ENCODE measurements around the gene FOXD2.

FOXD2 gene

GRCh38 chr1:47437447-47438164 lies at the start of gene FOXD2:
Gene FOXD2 (plus strand): TSS chr1:47438044. CDS start chr1:47438136, 92 bp downstream.
- peak within 1 kb of the TSS; percentile 54 for H3K9ac ChIP-seq (ENCODE audit: low read length)
- peaks cover 33% of the 10 kb centered on the region for H3K4me1 ChIP-seq (ENCODE audit: control insufficient read depth, insufficient read depth, low read length)
- peaks cover 100% of the 10 kb centered on the region for H3K27me3 ChIP-seq (ENCODE audit: control insufficient read depth, insufficient read depth, low read length)
- no peak within 1 kb of the TSS for H3K27ac ChIP-seq (ENCODE audit: low read depth, low read length)
- H3K4me3 ChIP-seq (ENCODE audit: low read depth, low read length), result peak within 1 kb of the TSS; percentile 65
- H3K36me3 ChIP-seq (ENCODE audit: control insufficient read depth, insufficient read depth, low read length), result no peaks in the 10 kb centered on the region
- no peaks in the 10 kb centered on the region for H3K9me3 ChIP-seq (ENCODE audit: control insufficient read depth, insufficient read depth, low read depth, low read length)

GRCh38 chr1:47388891-47389238 lies 49.0 kb upstream of the FOXD2 start:
- peaks cover 23% of the 10 kb centered on the region; the same call in 1 of the 2 replicates for H3K27me3 ChIP-seq (ENCODE audit: control insufficient read depth, insufficient read depth, low read length)
- H3K4me1 ChIP-seq (ENCODE audit: control insufficient read depth, insufficient read depth, low read length), result no peaks in the 10 kb centered on the region
- H3K4me3 ChIP-seq (ENCODE audit: low read depth, low read length), result no peak overlapping the region
- H3K9me3 ChIP-seq (ENCODE audit: control insufficient read depth, insufficient read depth, low read depth, low read length), result no peaks in the 10 kb centered on the region
- H3K36me3 ChIP-seq (ENCODE audit: control insufficient read depth, insufficient read depth, low read length), result no peaks in the 10 kb centered on the region
- H3K9ac ChIP-seq (ENCODE audit: low read length), result no peak overlapping the region
- no peak overlapping the region for H3K27ac ChIP-seq (ENCODE audit: low read depth, low read length)

GRCh38 chr1:47389731-47390130 lies 48.1 kb upstream of the FOXD2 start:
- Histone ChIP-seq H3K4me1 (ENCODE audit: control insufficient read depth, insufficient read depth, low read length) (no peaks in the 10 kb centered on the region), H3K9ac (ENCODE audit: low read length) (no peak overlapping the region), H3K9me3 (ENCODE audit: control insufficient read depth, insufficient read depth, low read depth, low read length) (no peaks in the 10 kb centered on the region), H3K27me3 (ENCODE audit: control insufficient read depth, insufficient read depth, low read length) (peaks cover 29% of the 10 kb centered on the region; the same call in 1 of the 2 replicates), H3K27ac (ENCODE audit: low read depth, low read length) (no peak overlapping the region), H3K36me3 (ENCODE audit: control insufficient read depth, insufficient read depth, low read length) (no peaks in the 10 kb centered on the region), H3K4me3 (ENCODE audit: low read depth, low read length) (no peak overlapping the region)

- H3K4me3 ChIP-seq (ENCODE audit: low read depth, low read length), result no peak overlapping the region
Observed at GRCh38 chr1:47390843-47391242, 47.0 kb upstream of the FOXD2 start.

GRCh38 chr1:47393141-47393540 lies 44.7 kb upstream of the FOXD2 start:
- Histone ChIP-seq H3K9ac (ENCODE audit: low read length) (no peak overlapping the region), H3K27ac (ENCODE audit: low read depth, low read length) (no peak overlapping the region), H3K4me3 (ENCODE audit: low read depth, low read length) (no peak overlapping the region), H3K4me1 (ENCODE audit: control insufficient read depth, insufficient read depth, low read length) (no peaks in the 10 kb centered on the region), H3K36me3 (ENCODE audit: control insufficient read depth, insufficient read depth, low read length) (no peaks in the 10 kb centered on the region), H3K27me3 (ENCODE audit: control insufficient read depth, insufficient read depth, low read length) (peaks cover 36% of the 10 kb centered on the region; the same call in 1 of the 2 replicates), H3K9me3 (ENCODE audit: control insufficient read depth, insufficient read depth, low read depth, low read length) (no peaks in the 10 kb centered on the region)

More at GRCh38 chr1:47390843-47391242, 47.0 kb upstream of the FOXD2 start:
- H3K4me1 ChIP-seq (ENCODE audit: control insufficient read depth, insufficient read depth, low read length), result no peaks in the 10 kb centered on the region
- H3K9ac ChIP-seq (ENCODE audit: low read length), result no peak overlapping the region
- no peaks in the 10 kb centered on the region for H3K36me3 ChIP-seq (ENCODE audit: control insufficient read depth, insufficient read depth, low read length)
- H3K9me3 ChIP-seq (ENCODE audit: control insufficient read depth, insufficient read depth, low read depth, low read length), result no peaks in the 10 kb centered on the region
- H3K27ac ChIP-seq (ENCODE audit: low read depth, low read length), result no peak overlapping the region
- peaks cover 33% of the 10 kb centered on the region; the same call in 1 of the 2 replicates for H3K27me3 ChIP-seq (ENCODE audit: control insufficient read depth, insufficient read depth, low read length)

GRCh38 chr1:47395433-47395832 lies 42.4 kb upstream of the FOXD2 start:
- H3K9me3 ChIP-seq (ENCODE audit: control insufficient read depth, insufficient read depth, low read depth, low read length), result no peaks in the 10 kb centered on the region
- H3K9ac ChIP-seq (ENCODE audit: low read length), result no peak overlapping the region
- no peaks in the 10 kb centered on the region for H3K36me3 ChIP-seq (ENCODE audit: control insufficient read depth, insufficient read depth, low read length)
- H3K27me3 ChIP-seq (ENCODE audit: control insufficient read depth, insufficient read depth, low read length), result peaks cover 47% of the 10 kb centered on the region; the same call in 1 of the 2 replicates
- no peak overlapping the region for H3K27ac ChIP-seq (ENCODE audit: low read depth, low read length)
- no peaks in the 10 kb centered on the region for H3K4me1 ChIP-seq (ENCODE audit: control insufficient read depth, insufficient read depth, low read length)
- H3K4me3 ChIP-seq (ENCODE audit: low read depth, low read length), result no peak overlapping the region

GRCh38 chr1:47396671-47397196 lies 41.1 kb upstream of the FOXD2 start:
- no peak overlapping the region for H3K4me3 ChIP-seq (ENCODE audit: low read depth, low read length)
- no peaks in the 10 kb centered on the region for H3K4me1 ChIP-seq (ENCODE audit: control insufficient read depth, insufficient read depth, low read length)
- H3K27ac ChIP-seq (ENCODE audit: low read depth, low read length), result no peak overlapping the region
- no peaks in the 10 kb centered on the region for H3K9me3 ChIP-seq (ENCODE audit: control insufficient read depth, insufficient read depth, low read depth, low read length)
- H3K9ac ChIP-seq (ENCODE audit: low read length), result no peak overlapping the region
- peaks cover 56% of the 10 kb centered on the region for H3K27me3 ChIP-seq (ENCODE audit: control insufficient read depth, insufficient read depth, low read length)
- H3K36me3 ChIP-seq (ENCODE audit: control insufficient read depth, insufficient read depth, low read length), result no peaks in the 10 kb centered on the region

GRCh38 chr1:47399138-47399845 lies 38.6 kb upstream of the FOXD2 start:
- peaks cover 67% of the 10 kb centered on the region for H3K27me3 ChIP-seq (ENCODE audit: control insufficient read depth, insufficient read depth, low read length)
- no peaks in the 10 kb centered on the region for H3K36me3 ChIP-seq (ENCODE audit: control insufficient read depth, insufficient read depth, low read length)
- no peak overlapping the region for H3K9ac ChIP-seq (ENCODE audit: low read length)
- H3K9me3 ChIP-seq (ENCODE audit: control insufficient read depth, insufficient read depth, low read depth, low read length), result no peaks in the 10 kb centered on the region
- no peak overlapping the region for H3K27ac ChIP-seq (ENCODE audit: low read depth, low read length)
- H3K4me3 ChIP-seq (ENCODE audit: low read depth, low read length), result no peak overlapping the region
- H3K4me1 ChIP-seq (ENCODE audit: control insufficient read depth, insufficient read depth, low read length), result no peaks in the 10 kb centered on the region

GRCh38 chr1:47399846-47400155 lies 38.0 kb upstream of the FOXD2 start:
- Histone ChIP-seq H3K4me3 (ENCODE audit: low read depth, low read length) (no peak overlapping the region), H3K4me1 (ENCODE audit: control insufficient read depth, insufficient read depth, low read length) (no peaks in the 10 kb centered on the region), H3K27ac (ENCODE audit: low read depth, low read length) (no peak overlapping the region), H3K27me3 (ENCODE audit: control insufficient read depth, insufficient read depth, low read length) (peaks cover 66% of the 10 kb centered on the region), H3K9ac (ENCODE audit: low read length) (no peak overlapping the region), H3K36me3 (ENCODE audit: control insufficient read depth, insufficient read depth, low read length) (no peaks in the 10 kb centered on the region), H3K9me3 (ENCODE audit: control insufficient read depth, insufficient read depth, low read depth, low read length) (no peaks in the 10 kb centered on the region)

- Histone ChIP-seq H3K9ac (ENCODE audit: low read length) (no peak overlapping the region), H3K4me3 (ENCODE audit: low read depth, low read length) (no peak overlapping the region), H3K27ac (ENCODE audit: low read depth, low read length) (no peak overlapping the region), H3K4me1 (ENCODE audit: control insufficient read depth, insufficient read depth, low read length) (no peaks in the 10 kb centered on the region), H3K36me3 (ENCODE audit: control insufficient read depth, insufficient read depth, low read length) (no peaks in the 10 kb centered on the region), H3K27me3 (ENCODE audit: control insufficient read depth, insufficient read depth, low read length) (peaks cover 63% of the 10 kb centered on the region), H3K9me3 (ENCODE audit: control insufficient read depth, insufficient read depth, low read depth, low read length) (no peaks in the 10 kb centered on the region)
Observed at GRCh38 chr1:47401761-47402160, 36.1 kb upstream of the FOXD2 start.

- H3K9ac ChIP-seq (ENCODE audit: low read length), result no peak overlapping the region
- no peak overlapping the region for H3K4me3 ChIP-seq (ENCODE audit: low read depth, low read length)
- H3K27ac ChIP-seq (ENCODE audit: low read depth, low read length), result no peak overlapping the region
- no peaks in the 10 kb centered on the region for H3K9me3 ChIP-seq (ENCODE audit: control insufficient read depth, insufficient read depth, low read depth, low read length)
- no peaks in the 10 kb centered on the region for H3K4me1 ChIP-seq (ENCODE audit: control insufficient read depth, insufficient read depth, low read length)
- H3K27me3 ChIP-seq (ENCODE audit: control insufficient read depth, insufficient read depth, low read length), result peaks cover 57% of the 10 kb centered on the region
- no peaks in the 10 kb centered on the region for H3K36me3 ChIP-seq (ENCODE audit: control insufficient read depth, insufficient read depth, low read length)
Observed at GRCh38 chr1:47402591-47402990, 35.3 kb upstream of the FOXD2 start.
